ENCODE results near the gene TECPR2. TPM values are rescaled to one million over a fixed set of nuclear protein-coding genes. Genes with fewer than 3 reads are reported as not detected.

The TECPR2 gene
- total RNA-seq, 4 donors from 2014 or later, result 28.7 to 54.8 (median 36.6) TPM

DNA sequence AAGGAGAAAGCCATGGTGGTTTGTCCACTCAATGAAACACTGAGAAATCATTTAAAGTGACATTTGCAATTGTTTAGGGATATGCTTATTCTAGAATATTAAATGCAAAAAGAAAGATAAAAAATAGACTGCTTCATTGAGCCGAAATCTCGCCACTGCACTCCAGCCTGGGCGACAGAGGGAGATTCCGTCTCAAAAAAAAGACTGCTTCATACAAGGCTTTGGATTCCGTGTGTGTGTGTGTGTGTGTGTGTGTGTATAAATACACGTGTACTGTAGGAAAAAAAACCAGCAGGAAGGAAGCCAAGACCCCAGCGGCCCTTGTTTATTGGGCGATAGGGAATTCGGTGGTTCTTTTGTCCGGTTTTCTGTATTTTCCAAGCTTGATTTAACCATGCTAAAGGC is 46.4 kb upstream of the TECPR2 start:
- no peaks in the 10 kb centered on the region for H3K27me3 ChIP-seq
- peak overlapping the region; percentile 50 to 62 (median 56) for H3K4me3 ChIP-seq
- H3K4me1 ChIP-seq, result peaks cover 40 to 67% (median 60%) of the 10 kb centered on the region in 4 donors
- no peaks in the 10 kb centered on the region for H3K36me3 ChIP-seq
- no peak for DNase-seq (ENCODE audit: extremely low spot score)
- 3% methylated on average over 10 of the region's 10 CpGs for WGBS
- TF ChIP-seq POLR2AphosphoS5 (IDR thresholded peaks at IDR 0.05) (no peak), EP300 (IDR thresholded peaks at IDR 0.05) (no peak), POLR2A (IDR thresholded peaks at IDR 0.05; ENCODE audit: low read depth) (no peak)
- TF ChIP-seq, protein P1, sequence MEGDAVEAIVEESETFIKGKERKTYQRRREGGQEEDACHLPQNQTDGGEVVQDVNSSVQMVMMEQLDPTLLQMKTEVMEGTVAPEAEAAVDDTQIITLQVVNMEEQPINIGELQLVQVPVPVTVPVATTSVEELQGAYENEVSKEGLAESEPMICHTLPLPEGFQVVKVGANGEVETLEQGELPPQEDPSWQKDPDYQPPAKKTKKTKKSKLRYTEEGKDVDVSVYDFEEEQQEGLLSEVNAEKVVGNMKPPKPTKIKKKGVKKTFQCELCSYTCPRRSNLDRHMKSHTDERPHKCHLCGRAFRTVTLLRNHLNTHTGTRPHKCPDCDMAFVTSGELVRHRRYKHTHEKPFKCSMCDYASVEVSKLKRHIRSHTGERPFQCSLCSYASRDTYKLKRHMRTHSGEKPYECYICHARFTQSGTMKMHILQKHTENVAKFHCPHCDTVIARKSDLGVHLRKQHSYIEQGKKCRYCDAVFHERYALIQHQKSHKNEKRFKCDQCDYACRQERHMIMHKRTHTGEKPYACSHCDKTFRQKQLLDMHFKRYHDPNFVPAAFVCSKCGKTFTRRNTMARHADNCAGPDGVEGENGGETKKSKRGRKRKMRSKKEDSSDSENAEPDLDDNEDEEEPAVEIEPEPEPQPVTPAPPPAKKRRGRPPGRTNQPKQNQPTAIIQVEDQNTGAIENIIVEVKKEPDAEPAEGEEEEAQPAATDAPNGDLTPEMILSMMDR (IDR thresholded peaks at IDR 0.05), result no peak
- no peaks in the 10 kb centered on the region for H3K9me3 ChIP-seq
- peak overlapping the region; percentile 96 to 98 (median 97) for H3K27ac ChIP-seq (replicated peaks in 1 of 4)
- intact Hi-C loops (cut with DNase I), result loop anchor here (5.0 to 10.0 kb wide), 2 partner anchors 222 to 354 kb away; partner anchors contain the start of gene DYNC1H1

DNA sequence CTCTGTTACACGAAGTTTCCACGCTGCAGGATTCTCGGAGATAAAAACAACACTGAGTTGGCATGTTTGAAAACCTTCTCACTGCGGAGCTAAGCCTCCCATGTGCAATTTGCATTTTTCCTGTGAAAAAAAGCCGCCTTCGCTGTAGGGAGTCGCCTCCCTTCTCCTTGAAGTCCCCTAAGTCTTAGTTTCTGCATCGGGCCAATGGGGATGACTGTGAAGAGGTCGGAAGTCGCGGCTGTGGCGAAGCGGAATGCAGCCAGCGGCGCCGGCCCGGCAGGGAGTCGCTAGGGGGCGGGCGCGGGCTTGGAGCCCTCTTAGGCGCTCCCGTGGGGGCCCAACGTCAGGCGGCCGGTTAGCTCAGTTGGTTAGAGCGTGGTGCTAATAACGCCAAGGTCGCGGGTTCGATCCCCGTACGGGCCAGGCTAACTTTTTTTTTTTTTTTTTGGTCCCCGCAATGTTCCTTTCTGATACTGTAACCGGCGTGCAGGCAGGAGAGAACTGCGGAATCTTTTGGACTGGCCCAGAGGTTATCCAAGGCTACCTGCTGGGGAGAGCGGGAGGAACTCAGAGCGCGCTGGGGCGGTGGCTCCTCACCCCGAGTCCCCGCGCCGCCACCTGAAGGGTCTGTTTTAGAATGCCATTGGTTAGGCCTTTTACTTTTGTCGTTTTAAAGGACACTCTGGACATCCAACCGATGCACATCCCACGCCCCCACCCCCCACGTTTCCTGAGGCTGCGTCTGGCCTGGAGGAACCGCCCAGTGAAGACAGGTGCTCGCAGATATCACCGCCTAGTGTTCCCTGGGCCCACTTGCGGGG is 45.8 kb upstream of the TECPR2 start:
- Histone ChIP-seq H3K4me3 (peak overlapping the region; percentile 50 to 62 (median 56)), H3K9me3 (no peaks in the 10 kb centered on the region), H3K27me3 (no peaks in the 10 kb centered on the region), H3K4me1 (peaks cover 40 to 72% (median 60%) of the 10 kb centered on the region in 4 donors), H3K27ac (replicated peaks in 1 of 4) (peak overlapping the region; percentile 96 to 98 (median 97)), H3K36me3 (peaks cover 0 to under 1% (median 0%) of the 10 kb centered on the region in 4 donors)
- intact Hi-C loops (cut with DNase I), result loop anchor here (5.0 to 10.0 kb wide), 2 partner anchors 222 to 355 kb away; partner anchors contain the start of gene DYNC1H1
- WGBS, result under 1% methylated on average over 16 of the region's 54 CpGs
- peak; percentile 99 for DNase-seq (ENCODE audit: extremely low spot score)
- peak; percentile 44 to 82 for TF ChIP-seq POLR2AphosphoS5 (IDR thresholded peaks at IDR 0.05)
- TF ChIP-seq, protein P1 (IDR thresholded peaks at IDR 0.05), result peak; percentile 73 to 89 (median 80)
- TF ChIP-seq POLR2A (IDR thresholded peaks at IDR 0.05; ENCODE audit: low read depth), result no peak
- no peak for TF ChIP-seq EP300 (IDR thresholded peaks at IDR 0.05)

DNA sequence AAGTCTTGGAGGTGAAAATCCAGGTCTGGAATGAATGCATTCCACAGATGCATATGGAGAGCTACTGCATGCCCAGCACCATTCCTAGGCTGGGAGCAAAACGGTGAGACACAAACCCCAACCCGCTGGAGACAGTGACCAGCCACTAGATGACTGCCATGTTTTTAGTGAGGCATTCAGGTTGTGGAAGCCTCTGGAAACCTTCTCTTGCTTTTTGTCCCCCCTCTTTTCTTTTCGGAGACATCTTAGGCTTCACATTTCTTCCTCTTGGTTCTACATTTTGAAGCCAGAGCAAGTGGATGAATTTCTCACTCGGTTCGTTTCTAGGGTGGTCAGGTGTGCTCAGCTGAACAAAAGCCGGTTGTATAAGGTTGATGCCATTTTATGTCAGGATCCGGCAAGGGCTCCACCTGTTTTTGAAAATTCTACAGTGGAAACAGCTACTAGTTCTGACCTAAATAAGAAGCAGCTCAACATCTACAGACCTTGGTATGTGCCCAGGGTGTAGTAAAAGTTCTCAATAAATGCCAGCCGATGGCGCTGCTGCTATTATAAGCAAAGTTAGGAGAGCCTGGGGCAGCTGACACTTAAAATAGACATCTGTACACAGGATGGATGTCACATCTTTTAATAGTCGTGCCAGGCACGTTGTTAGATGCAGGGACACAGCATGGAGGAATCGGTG is 45.0 kb upstream of the TECPR2 start:
- 59% methylated on average over 12 of the region's 12 CpGs for WGBS

DNA sequence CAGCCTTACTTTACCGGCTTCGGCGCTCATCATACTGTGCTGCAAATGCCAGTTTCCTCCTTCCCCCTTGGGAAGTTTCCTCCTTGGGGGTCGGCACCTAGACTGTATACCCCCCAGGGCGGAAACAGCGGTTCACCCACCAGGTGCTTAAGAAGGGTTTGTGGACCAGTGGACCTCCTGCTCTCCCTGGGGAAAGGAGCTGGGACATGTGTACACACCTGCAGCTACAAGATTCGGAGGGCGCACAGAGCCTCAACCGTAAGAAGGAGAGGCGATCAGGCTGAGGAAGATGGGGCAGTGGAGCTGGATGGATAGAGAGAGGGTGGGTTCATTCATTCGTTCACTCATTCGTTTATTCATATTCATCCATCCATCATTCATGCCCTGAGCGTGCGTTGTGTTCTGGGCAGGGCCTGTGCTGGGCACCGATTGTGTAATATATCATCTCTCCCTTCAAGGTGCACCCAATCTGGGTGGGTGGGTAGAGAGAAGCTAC is 43.9 kb upstream of the TECPR2 start:
- DNase-seq (ENCODE audit: extremely low spot score), result no peak
- Histone ChIP-seq H3K36me3 (peaks cover 0 to 2% (median 0%) of the 10 kb centered on the region in 4 donors), H3K4me3 (peak overlapping the region; percentile 67 to 91 (median 82)), H3K27ac (replicated peaks in 1 of 4) (peak overlapping the region; percentile 96 to 98 (median 97)), H3K27me3 (no peaks in the 10 kb centered on the region), H3K4me1 (peaks cover 41 to 79% (median 64%) of the 10 kb centered on the region in 4 donors), H3K9me3 (no peaks in the 10 kb centered on the region)
- intact Hi-C loops (cut with DNase I), result loop anchor here (5.0 to 10.0 kb wide), 2 partner anchors 224 to 357 kb away; partner anchors contain the start of gene DYNC1H1
- WGBS, result 68% methylated on average over 15 of the region's 15 CpGs
- TF ChIP-seq POLR2AphosphoS5 (IDR thresholded peaks at IDR 0.05) (no peak), POLR2A (IDR thresholded peaks at IDR 0.05; ENCODE audit: low read depth) (no peak), EP300 (IDR thresholded peaks at IDR 0.05) (no peak)
- TF ChIP-seq, protein P1 (IDR thresholded peaks at IDR 0.05), result no peak

More for the DNA sequence above, 45.0 kb upstream of the TECPR2 start:
- peak overlapping the region; percentile 50 to 62 (median 56) for H3K4me3 ChIP-seq
- TF ChIP-seq EP300 (IDR thresholded peaks at IDR 0.05) (no peak), POLR2AphosphoS5 (IDR thresholded peaks at IDR 0.05) (no peak), POLR2A (IDR thresholded peaks at IDR 0.05; ENCODE audit: low read depth) (no peak)
- TF ChIP-seq, protein P1 (IDR thresholded peaks at IDR 0.05), result no peak
- peak overlapping the region; percentile 96 to 98 (median 97) for H3K27ac ChIP-seq (replicated peaks in 1 of 4)
- DNase-seq (ENCODE audit: extremely low spot score), result no peak
- no peaks in the 10 kb centered on the region for H3K27me3 ChIP-seq
- H3K36me3 ChIP-seq, result peaks cover 0 to 2% (median 0%) of the 10 kb centered on the region in 4 donors
- H3K9me3 ChIP-seq, result no peaks in the 10 kb centered on the region
- intact Hi-C loops (cut with DNase I), result loop anchor here (5.0 to 10.0 kb wide), 2 partner anchors 223 to 355 kb away; partner anchors contain the start of gene DYNC1H1
- peaks cover 40 to 74% (median 60%) of the 10 kb centered on the region in 4 donors for H3K4me1 ChIP-seq
